ENCODE results near the gene ELL2. TPM values are rescaled to one million over a fixed set of nuclear protein-coding genes. Genes with fewer than 3 reads are reported as not detected.

Gene ELL2
- total and polyA plus RNA-seq, 2 of the 13 experiments (the other 11 are each of a cell fraction or from before 2014, with no cell fraction given) = 78.9 to 97.1 TPM

- TF ChIP-seq ZFYVE20 (CRISPR knock-in tag; IDR thresholded peaks at IDR 0.05; ENCODE audit: borderline replicate concordance, low read depth) = 0 out of 2 replicates have a peak, but pooled peaks have one; percentile 29
- 0 out of 2 replicates have a peak, but pooled peaks have one; percentile 11 for TF ChIP-seq BHLHE40 (IDR thresholded peaks at IDR 0.05; ENCODE audit: low read length)
- TF ChIP-seq TAF1 (CRISPR knock-in tag; IDR thresholded peaks at IDR 0.05) = peak; percentile 52
- no peak for TF ChIP-seq ZNF597 (CRISPR knock-in tag; IDR thresholded peaks at IDR 0.05)
- no peak; the same call in 1 of the 2 replicates for TF ChIP-seq KDM5A (IDR thresholded peaks at IDR 0.05; ENCODE audit: borderline replicate concordance, low read length)
- TF ChIP-seq MIER2 (CRISPR knock-in tag; IDR thresholded peaks at IDR 0.05) = no peak
- no peak for TF ChIP-seq ZHX1 (CRISPR knock-in tag; IDR thresholded peaks at IDR 0.05; ENCODE audit: low read depth)
- no peak for TF ChIP-seq ZBTB42 (CRISPR knock-in tag; IDR thresholded peaks at IDR 0.05)
- TF ChIP-seq NONO (IDR thresholded peaks at IDR 0.05) = no peak
- peak; percentile 41 for TF ChIP-seq NONO (CRISPR knock-in tag; conservative IDR thresholded peaks at IDR 0.05)
- 0 out of 2 replicates have a peak, but pooled peaks have one; percentile 53 for TF ChIP-seq ZNF468 (CRISPR knock-in tag; IDR thresholded peaks at IDR 0.05)
- peak; percentile 50; the same call in 1 of the 2 replicates for TF ChIP-seq ZNF772 (CRISPR knock-in tag; IDR thresholded peaks at IDR 0.05)
- no peak for TF ChIP-seq ZNF549 (CRISPR knock-in tag; IDR thresholded peaks at IDR 0.05)
- TF ChIP-seq ZNF710 (CRISPR knock-in tag; IDR thresholded peaks at IDR 0.05; ENCODE audit: borderline replicate concordance) = no peak; the same call in 1 of the 2 replicates
- peak; percentile 21; the same call in 1 of the 2 replicates for TF ChIP-seq MED1 (CRISPR knock-in tag; IDR thresholded peaks at IDR 0.05)
- no peak for TF ChIP-seq SSRP1 (CRISPR knock-in tag; IDR thresholded peaks at IDR 0.05)
- no peak for TF ChIP-seq RARA (CRISPR knock-in tag; IDR thresholded peaks at IDR 0.05)
- no peak for TF ChIP-seq STAT6 (CRISPR knock-in tag; IDR thresholded peaks at IDR 0.05; ENCODE audit: borderline replicate concordance)
- no peak; the same call in 1 of the 2 replicates for TF ChIP-seq ARNT2 (CRISPR knock-in tag; IDR thresholded peaks at IDR 0.05; ENCODE audit: low read depth)
Measured at GRCh38 chr5:95960667-95961616, 709 bp downstream of the ELL2 start (continued).

Data from HepG2 (cell line).